ENCODE measurements around the gene CBFA2T2.

Gene CBFA2T2

GRCh38 chr20:33609504-33609903 is 119.6 kb downstream of the CBFA2T2 start:
- Histone ChIP-seq H3K4me1 (no peaks in the 10 kb centered on the region), H3K27ac (no peak overlapping the region), H3K27me3 (no peaks in the 10 kb centered on the region), H3K36me3 (peaks cover 48 to 68% (median 56%) of the 10 kb centered on the region in 3 donors), H3K4me3 (no peak overlapping the region), H3K9me3 (no peaks in the 10 kb centered on the region)
- no peak for DNase-seq
- no peak for TF ChIP-seq CTCF (IDR thresholded peaks at IDR 0.05)
- intact Hi-C loops (cut with DNase I; ENCODE audit: low total_unique reads), result no loop called here

GRCh38 chr20:33611106-33611505 is 121.2 kb downstream of the CBFA2T2 start:
- TF ChIP-seq CTCF (IDR thresholded peaks at IDR 0.05), result no peak
- H3K4me1 ChIP-seq, result no peaks in the 10 kb centered on the region
- no peak overlapping the region for H3K27ac ChIP-seq
- intact Hi-C loops (cut with DNase I; ENCODE audit: low total_unique reads), result no loop called here
- peaks cover 63 to 81% (median 63%) of the 10 kb centered on the region in 3 donors for H3K36me3 ChIP-seq
- DNase-seq, result no peak
- H3K27me3 ChIP-seq, result no peaks in the 10 kb centered on the region
- H3K9me3 ChIP-seq, result no peaks in the 10 kb centered on the region
- H3K4me3 ChIP-seq, result no peak overlapping the region

- no peak for TF ChIP-seq CTCF (IDR thresholded peaks at IDR 0.05)
- H3K4me3 ChIP-seq, result no peak overlapping the region
- H3K36me3 ChIP-seq, result peaks cover 57 to 78% (median 64%) of the 10 kb centered on the region in 3 donors
- no peak overlapping the region for H3K27ac ChIP-seq
- no peaks in the 10 kb centered on the region for H3K27me3 ChIP-seq
- H3K4me1 ChIP-seq, result no peaks in the 10 kb centered on the region
- no peak for DNase-seq
- intact Hi-C loops (cut with DNase I; ENCODE audit: low total_unique reads), result no loop called here
- no peaks in the 10 kb centered on the region for H3K9me3 ChIP-seq
Observed at GRCh38 chr20:33612001-33612400, 122.1 kb downstream of the CBFA2T2 start.

GRCh38 chr20:33621717-33622400 is 132.0 kb downstream of the CBFA2T2 start:
- no peaks in the 10 kb centered on the region for H3K27me3 ChIP-seq
- H3K36me3 ChIP-seq, result peaks cover 23 to 55% (median 40%) of the 10 kb centered on the region in 3 donors

DNA sequence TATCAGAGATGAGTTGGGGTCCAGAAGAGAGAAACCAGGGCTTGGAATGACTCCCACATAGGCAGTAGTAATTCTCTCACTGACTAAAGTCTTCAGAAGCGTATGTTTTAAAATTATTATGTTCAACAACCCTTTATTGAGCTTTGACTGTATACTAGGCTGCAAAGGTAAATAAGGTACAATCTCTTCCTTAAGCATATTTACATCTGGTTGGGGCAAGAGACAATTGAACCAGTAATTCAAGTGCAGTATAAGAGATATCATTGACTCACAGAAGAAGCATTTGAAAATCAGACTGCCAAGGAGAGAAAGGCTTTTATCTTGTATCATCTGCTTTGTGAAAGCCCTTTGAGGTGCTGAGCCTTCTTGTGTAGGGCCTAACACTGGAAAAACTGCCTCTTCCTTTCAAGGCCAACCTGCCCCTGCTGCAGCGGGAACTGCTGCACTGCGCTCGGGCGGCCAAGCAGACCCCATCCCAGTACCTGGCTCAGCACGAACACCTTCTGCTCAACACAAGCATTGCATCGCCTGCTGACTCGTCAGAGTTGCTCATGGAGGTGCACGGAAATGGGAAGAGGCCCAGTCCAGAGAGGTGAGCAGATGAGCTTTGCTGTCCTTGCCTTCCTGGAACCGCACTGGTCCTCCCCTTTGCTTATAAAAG is 132.9 kb downstream of the CBFA2T2 start:
- H3K4me3 ChIP-seq, result no peak overlapping the region
- TF ChIP-seq CTCF (IDR thresholded peaks at IDR 0.05), result no peak
- H3K27ac ChIP-seq, result no peak overlapping the region
- intact Hi-C loops (cut with DNase I; ENCODE audit: low total_unique reads), result no loop called here
- no peaks in the 10 kb centered on the region for H3K4me1 ChIP-seq
- no peaks in the 10 kb centered on the region for H3K9me3 ChIP-seq
- no peaks in the 10 kb centered on the region for H3K27me3 ChIP-seq
- peaks cover 23 to 62% (median 49%) of the 10 kb centered on the region in 3 donors for H3K36me3 ChIP-seq
- DNase-seq, result no peak

More at GRCh38 chr20:33621717-33622400, 132.0 kb downstream of the CBFA2T2 start:
- H3K4me3 ChIP-seq, result no peak overlapping the region
- H3K4me1 ChIP-seq, result no peaks in the 10 kb centered on the region
- TF ChIP-seq CTCF (IDR thresholded peaks at IDR 0.05), result no peak
- H3K27ac ChIP-seq, result no peak overlapping the region
- H3K9me3 ChIP-seq, result no peaks in the 10 kb centered on the region
- no peak for DNase-seq
- intact Hi-C loops (cut with DNase I; ENCODE audit: low total_unique reads), result no loop called here

Data from tibial artery (tissue), 4 donors.